Right renal cortex interstitium (tissue), 3 donors: ENCODE measurements around the gene OR4K14. TPM values are rescaled to one million over a fixed set of nuclear protein-coding genes. Genes with fewer than 3 reads are reported as not detected.
"Not testable (repeated sequence)": the region's sequence is repeated elsewhere in the genome, so short reads cannot be mapped to it uniquely, and the experiment has no call there.

Experiments used
- DNase-seq, 3 donors: peaks; one replicate each; pipeline ENCODE4 v3.0.0-alpha.2; 2013; ENCODE audit warnings: low read depth in 3 of 3, low spot score in 2 of 3
- polyA plus RNA-seq, 3 donors: library from polyadenylated mRNA; unstranded; fragments of 120-200 nt; gene quantifications; one replicate each; pipeline ENCODE4 v1.2.1, GENCODE V29; 2013; ENCODE audit not compliant: insufficient read length in 3 of 3

The OR4K14 gene, protein sequence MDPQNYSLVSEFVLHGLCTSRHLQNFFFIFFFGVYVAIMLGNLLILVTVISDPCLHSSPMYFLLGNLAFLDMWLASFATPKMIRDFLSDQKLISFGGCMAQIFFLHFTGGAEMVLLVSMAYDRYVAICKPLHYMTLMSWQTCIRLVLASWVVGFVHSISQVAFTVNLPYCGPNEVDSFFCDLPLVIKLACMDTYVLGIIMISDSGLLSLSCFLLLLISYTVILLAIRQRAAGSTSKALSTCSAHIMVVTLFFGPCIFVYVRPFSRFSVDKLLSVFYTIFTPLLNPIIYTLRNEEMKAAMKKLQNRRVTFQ
- not detected for polyA plus RNA-seq

DNA sequence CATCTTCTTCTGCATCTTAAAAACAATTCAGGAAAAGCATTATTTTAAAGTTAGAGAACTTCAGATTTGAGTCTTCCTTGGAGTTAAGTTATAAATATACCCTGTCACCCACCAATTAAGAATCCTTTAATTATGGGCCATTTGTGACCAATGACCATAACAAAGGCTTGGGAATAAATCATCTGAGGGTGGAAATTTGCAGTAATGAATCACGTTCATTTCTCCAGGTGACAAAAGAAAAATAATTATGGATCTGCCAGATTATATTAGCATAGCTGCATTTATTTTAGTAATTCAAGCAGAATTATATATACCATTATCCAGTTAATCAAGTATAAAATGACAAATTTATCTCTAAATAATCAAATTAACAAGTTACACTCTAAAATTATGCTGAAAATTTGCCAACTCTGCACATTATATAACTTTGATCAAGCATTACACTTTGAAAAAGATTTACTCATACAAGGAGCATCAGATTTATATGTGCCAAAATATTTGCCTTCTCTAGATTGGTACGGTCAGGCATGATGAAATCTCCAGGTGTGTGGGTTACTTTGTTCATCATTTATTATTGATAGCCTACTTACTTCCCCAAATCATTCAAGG is at the start of gene OR4K14:
Gene OR4K14, minus strand, starts transcription at position 51 of the 609 bp plus-strand sequence. CDS start 4,114 bp downstream, outside the sequence.
- no peak for DNase-seq

DNA sequence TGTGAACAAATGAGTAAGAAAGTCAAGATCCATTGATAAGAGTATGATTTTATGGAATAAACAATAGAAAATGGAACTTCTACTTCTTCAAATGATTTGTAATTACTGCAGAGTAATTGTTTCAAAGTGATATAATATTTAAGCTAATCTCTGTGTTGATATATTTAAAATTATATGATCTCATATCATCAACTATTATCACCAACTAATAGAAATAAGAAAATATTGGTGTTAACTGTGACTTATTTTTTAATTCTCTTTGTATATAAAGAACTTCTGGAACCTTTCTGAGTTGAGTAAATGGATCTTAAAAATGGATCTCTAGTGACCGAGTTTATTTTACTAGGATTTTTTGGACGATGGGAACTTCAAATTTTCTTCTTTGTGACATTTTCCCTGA is 40.6 kb upstream of the OR4K14 start, which contains the start of gene OR4L1:
Gene OR4L1, plus strand, starts transcription at position 301 of the 400 bp plus-strand sequence. Its CDS starts 0 bp downstream, at position 301.
- no peak for DNase-seq

DNA sequence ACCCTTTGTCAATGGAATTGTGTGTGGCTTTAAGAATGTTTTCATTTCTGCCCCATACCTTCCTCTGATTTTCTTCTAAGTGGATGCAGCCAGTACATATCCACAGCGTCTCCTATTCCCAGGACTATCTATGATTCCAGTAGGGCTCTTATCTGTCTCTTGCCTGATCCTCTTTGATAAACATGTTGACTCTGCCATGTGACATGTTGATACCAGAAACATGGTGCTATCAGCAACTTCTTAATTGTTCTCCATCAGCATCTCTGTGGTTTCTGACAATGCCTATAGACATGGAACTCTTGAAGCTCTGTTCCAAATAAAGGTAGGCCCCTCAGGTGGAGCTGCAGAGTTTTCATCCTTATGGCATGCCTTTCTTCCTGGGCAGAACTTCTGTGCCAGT is 29.1 kb upstream of the OR4K14 start:
- DNase-seq = no peak

DNA sequence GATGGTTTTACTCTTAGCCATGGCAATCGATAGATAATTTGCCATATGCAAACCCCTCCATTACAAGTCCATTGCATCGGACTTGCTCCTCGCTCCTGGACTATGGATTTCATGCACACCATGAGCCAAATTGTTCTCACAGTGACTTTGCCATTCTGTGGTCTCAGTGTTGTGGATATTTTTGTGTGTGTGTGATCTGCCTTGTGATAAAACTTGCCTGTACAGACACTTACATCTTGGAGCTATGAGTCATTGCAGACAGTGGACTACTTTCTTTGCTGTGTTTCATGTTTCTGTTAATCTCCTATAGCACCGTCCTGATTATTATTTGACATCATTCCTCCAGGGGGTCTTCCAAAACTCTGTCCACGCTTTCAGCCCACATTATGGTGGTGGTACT is 25.1 kb upstream of the OR4K14 start:
- DNase-seq = no peak

DNA sequence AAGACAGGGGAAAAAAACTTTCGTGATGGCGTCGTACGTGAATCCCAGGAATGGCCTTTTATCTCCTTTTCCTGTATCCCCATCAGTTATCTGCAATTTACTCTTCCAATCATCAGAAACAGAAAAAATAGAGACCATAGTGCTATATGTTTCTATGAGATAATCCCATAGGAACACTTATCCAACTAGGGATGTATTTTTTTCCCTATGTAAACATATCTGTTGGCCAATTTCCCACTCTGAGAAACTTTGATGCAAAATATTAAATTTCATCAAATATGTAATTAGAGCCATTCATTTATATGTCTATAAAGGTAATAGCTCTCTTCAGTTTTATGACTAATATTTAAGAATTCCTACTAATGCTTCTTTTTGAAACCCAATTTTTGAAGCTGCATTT is 16.8 kb upstream of the OR4K14 start, which contains the start of gene OR4K13:
Gene OR4K13, minus strand, starts transcription at position 101 of the 400 bp plus-strand sequence. CDS start 1,280 bp downstream, outside the sequence.
- no peak for DNase-seq

DNA sequence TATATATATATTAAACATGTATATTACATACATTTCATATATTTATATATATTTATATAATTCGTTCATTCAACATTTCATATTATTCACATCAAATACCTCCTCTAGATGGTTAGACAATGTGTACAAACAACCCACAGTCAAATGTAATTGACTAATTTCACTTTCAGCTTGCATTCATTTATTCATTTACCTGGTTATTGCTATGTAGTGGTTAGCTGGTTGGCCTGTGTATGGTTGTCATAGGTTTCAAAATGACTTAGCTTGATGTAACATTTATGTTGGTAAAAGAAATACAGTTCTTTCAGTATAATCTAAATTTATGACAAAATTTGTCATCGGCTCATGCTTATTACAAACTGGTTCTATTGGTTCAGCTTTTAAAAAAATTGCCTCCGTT is 16.3 kb upstream of the OR4K14 start:
- DNase-seq = no peak

DNA sequence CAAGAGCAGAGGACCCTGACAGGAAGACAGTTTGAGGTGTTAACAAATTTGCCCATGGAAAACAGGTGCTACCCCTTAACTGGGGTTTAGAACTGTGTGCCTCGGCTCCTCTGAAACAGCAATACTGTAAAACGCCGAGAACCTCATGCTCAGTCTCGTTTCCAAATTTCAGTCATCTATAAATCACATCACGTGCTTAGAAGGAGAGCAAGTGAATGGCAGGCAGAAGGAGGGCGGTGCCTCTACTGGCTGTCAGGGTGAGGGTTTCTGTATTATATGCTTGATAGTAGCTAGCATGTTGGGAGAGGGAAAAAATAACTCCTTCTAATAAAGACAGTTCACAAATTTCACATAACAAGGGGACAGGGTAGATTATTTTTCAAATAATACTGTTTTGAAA is 12.0 kb upstream of the OR4K14 start:
- DNase-seq = no peak

DNA sequence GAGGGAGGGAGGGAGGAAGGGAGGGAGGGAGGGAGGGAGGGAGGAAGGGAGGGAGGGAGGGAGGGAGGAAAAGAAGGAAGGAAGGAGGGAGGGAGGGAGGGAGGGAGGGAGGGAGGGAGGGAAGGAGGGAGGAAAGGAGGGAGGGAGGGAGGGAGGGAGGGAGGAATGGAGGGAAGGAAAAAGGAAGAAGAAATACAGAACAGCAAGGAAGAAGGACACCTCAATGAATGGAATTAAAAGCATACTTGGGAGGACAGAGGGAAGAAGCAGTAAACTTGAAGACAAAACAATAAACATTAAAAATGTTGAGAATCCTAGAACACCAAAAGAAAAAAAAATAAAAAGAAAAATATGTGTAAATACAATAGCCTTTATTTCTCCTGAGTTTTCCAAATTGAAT is 11.0 kb downstream of the OR4K14 start:
- no peak for DNase-seq

DNA sequence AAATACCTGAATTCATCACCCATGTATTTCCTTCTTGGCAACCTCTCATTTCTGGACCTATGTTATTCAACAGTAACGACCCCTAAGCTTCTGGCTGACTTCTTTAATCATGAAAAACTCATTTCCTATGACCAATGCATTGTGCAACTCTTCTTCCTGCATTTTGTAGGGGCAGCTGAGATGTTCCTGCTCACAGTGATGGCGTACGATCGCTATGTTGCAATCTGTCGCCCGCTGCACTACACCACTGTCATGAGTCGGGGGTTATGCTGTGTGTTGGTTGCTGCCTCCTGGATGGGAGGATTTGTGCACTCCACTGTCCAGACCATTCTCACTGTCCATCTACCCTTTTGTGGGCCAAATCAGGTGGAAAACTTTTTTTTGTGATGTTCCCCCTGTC is 16.8 kb downstream of the OR4K14 start:
- no peak for DNase-seq

DNA sequence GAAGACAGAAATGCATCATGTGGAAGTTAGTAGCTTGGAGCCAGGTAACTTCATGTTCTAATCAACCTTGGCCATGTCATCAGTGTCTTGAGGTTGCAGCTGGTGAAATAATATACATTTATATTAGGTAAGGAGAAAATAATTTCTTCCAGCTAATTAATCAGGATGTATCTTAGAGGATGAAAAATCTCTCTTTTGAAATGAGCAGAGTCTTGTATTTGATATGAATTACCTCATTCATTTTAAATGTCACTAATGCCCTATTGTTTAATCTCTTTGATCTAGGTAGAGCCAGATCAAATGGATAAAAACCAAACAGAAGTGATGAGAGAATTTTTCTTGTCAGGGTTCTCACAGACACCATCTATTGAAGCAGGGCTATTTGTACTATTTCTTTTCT is 17.2 kb downstream of the OR4K14 start, which contains the start of gene OR4Q2:
Gene OR4Q2, plus strand, starts transcription at position 301 of the 400 bp plus-strand sequence.
- DNase-seq = no peak

DNA sequence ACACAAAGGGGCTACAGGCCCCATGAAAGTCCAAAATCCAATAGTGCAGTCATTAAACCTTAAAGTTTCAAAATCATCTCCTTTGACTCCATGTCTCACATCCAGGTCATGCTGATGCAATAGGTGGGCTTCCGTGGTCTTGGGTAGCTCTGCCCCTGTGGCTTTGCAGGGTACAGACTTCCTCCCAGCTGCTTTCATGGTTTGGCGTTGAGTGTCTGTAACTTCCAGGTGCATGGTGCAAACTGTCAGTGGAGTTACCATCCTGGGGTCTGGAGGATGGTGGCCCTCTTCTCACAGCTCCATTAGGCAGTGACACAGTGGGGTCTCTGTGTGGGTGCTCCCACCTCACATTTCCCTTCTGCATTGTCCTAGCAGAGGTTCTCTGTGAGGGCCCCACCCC is 25.7 kb downstream of the OR4K14 start:
- no peak for DNase-seq

DNA sequence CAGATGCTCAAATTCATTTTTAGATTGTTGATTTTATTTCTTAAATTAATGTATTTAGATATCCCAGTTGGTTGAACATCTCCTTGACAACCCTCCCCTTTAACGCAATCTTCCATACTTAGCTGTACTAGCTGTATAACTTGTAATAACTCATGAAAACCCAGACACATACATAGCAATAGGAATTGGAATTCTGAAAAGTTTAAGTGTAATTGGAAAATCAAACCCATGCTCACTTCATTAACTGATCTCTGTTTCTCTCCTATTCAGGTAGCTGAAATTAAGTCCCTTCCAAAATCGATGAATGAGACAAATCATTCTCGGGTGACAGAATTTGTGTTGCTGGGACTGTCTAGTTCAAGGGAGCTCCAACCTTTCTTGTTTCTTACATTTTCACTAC is 43.8 kb downstream of the OR4K14 start, which contains the start of gene OR4K15:
Gene OR4K15, plus strand, starts transcription at position 301 of the 400 bp plus-strand sequence. Its CDS starts 0 bp downstream, at position 301.
- DNase-seq = no peak

DNA sequence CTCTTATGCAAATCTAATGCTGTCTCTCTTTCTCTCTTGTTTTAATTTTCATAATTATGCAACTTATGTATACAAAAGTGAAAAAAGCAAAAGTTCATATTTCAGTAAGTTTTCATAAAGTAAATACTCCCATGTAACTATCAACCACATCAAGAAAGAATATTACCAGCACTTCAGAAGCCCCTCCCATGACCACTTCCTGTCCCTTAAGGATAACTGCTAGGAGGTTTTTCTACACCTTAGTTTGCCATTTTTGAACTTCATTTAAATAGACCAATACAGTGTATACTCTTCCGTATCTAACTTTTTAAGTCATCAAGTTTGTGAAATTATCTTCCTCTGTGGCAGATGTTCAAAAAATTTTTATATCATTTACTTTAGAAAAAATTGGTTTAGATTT is 44.3 kb downstream of the OR4K14 start:
- DNase-seq = no peak

DNA sequence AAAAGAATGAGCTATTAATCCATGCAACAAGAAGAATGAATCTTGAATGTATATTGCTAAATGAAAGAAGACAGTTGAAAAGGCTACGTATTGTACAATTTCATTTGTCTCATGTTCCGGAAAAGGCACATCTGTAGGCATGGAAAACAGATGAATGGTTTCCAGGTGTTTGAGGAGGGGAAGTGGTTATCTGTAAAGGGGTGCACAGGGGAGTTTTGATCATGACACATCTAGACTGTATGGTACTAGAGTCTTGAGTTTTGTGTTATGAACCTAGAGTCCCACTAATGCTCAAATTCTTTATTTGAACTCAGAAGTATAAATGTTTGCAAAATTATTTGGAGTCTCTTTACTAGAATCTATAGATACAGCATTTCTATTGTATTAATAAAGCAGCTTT is 49.4 kb downstream of the OR4K14 start:
- not testable (repeated sequence) for DNase-seq

Other genes starting within 250 kb of the OR4K14 start
- not detected for gene OR4M1, start 245.8 kb downstream of the OR4K14 start, polyA plus RNA-seq
- gene OR4N2, start 215.5 kb downstream of the OR4K14 start, polyA plus RNA-seq = not detected
- gene OR4K2, start 144.2 kb downstream of the OR4K14 start, polyA plus RNA-seq = not detected
- gene OR4K5, start 98.7 kb downstream of the OR4K14 start, polyA plus RNA-seq = not detected
- gene OR4K1, start 88.4 kb downstream of the OR4K14 start, polyA plus RNA-seq = not detected
- gene OR4K15, start 43.7 kb downstream of the OR4K14 start, polyA plus RNA-seq = not detected
- gene OR4Q2, start 17.1 kb downstream of the OR4K14 start, polyA plus RNA-seq = not detected
- not detected for gene OR4K13, start 16.7 kb upstream of the OR4K14 start, polyA plus RNA-seq
- gene OR4L1, start 40.7 kb upstream of the OR4K14 start, polyA plus RNA-seq = not detected
- under 1 TPM in 2 of 3 donors, not detected in 1; 0.03 to 0.07 TPM for gene OR4K17, start 91.4 kb upstream of the OR4K14 start, polyA plus RNA-seq
- not detected for gene OR4N5, start 119.5 kb upstream of the OR4K14 start, polyA plus RNA-seq
- not detected for gene OR11G2, start 171.6 kb upstream of the OR4K14 start, polyA plus RNA-seq
- not detected for gene OR11H6, start 204.4 kb upstream of the OR4K14 start, polyA plus RNA-seq
- under 1 TPM; 0.43 to 0.55 (median 0.45) TPM for gene OR11H7, start 209.7 kb upstream of the OR4K14 start, polyA plus RNA-seq
- not detected for gene OR11H4, start 220.0 kb upstream of the OR4K14 start, polyA plus RNA-seq